Measurements from ENCODE around the gene DMGDH.

Gene DMGDH

DNA sequence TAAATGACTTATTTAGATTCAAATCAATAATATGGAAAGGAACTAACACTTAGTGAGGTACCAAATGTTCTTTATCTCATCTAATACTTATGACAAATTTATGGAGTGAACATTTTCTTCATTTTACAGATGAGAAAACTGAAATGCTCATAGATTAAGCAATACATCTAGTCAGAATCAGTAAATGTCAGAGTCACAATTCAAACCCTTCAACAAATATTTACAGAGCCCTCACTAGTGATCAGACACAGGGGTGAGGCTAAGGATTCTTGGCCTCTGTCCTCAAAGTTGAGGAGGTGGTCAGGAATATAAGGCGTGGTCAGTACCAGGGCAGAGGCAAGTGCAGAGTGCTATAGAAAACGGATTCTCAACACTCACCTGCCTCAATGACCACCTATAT is 54.8 kb downstream of the DMGDH start:
- H3K27ac ChIP-seq, result no peak overlapping the region
- TF ChIP-seq, protein P1, sequence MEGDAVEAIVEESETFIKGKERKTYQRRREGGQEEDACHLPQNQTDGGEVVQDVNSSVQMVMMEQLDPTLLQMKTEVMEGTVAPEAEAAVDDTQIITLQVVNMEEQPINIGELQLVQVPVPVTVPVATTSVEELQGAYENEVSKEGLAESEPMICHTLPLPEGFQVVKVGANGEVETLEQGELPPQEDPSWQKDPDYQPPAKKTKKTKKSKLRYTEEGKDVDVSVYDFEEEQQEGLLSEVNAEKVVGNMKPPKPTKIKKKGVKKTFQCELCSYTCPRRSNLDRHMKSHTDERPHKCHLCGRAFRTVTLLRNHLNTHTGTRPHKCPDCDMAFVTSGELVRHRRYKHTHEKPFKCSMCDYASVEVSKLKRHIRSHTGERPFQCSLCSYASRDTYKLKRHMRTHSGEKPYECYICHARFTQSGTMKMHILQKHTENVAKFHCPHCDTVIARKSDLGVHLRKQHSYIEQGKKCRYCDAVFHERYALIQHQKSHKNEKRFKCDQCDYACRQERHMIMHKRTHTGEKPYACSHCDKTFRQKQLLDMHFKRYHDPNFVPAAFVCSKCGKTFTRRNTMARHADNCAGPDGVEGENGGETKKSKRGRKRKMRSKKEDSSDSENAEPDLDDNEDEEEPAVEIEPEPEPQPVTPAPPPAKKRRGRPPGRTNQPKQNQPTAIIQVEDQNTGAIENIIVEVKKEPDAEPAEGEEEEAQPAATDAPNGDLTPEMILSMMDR (IDR thresholded peaks at IDR 0.05), result no peak
- no peak for TF ChIP-seq ZFX (IDR thresholded peaks at IDR 0.05; ENCODE audit: borderline replicate concordance)

DNA sequence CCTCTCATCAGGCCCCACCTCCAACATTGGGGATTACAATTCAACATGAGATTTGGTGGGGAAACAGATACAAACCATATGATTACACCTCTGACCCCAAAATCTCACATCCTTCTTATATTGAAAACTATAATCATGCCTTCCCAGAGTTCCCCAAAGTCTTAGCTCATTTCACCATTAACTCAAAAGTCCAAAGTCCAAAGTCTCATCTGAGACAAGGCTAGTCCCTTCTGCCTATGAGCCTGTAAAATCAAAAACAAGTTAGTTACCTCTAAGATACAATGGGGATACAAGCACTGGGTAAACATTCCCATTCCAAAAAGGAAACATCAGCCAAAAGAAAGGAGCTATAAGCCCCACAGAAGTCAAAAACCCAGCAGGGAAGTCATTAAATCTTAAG is 57.6 kb downstream of the DMGDH start:
- no peak for TF ChIP-seq ZFX (IDR thresholded peaks at IDR 0.05; ENCODE audit: borderline replicate concordance)
- TF ChIP-seq, protein P1 (IDR thresholded peaks at IDR 0.05), result no peak
- no peak overlapping the region for H3K27ac ChIP-seq

DNA sequence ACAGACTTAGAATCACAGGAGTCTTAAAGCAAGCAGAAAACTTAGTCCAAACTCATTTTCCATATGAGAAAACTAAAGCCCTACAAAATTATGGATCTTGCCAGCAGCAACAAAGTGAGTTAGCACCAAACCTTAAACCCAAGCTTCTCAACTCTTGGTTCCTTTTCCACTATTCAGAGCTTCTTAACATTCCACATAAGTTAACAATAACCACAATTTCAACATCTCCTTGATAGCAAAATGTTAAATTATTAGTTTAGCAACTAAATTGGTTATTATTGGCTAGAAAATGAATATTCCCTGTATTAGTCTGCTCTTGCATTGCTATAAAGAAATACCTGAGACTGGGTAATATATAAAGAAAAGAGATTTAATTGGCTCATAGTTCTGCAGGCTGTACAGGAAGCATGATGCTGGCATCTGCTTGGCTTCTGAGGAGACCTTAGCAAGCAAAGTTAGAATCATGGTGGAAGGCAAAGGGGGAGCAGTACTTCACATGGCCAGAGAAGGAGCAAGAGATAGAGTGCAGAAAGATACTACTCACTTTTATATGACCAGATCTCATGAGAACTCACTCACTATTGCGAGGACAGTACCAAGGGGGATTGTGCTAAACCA is 58.1 kb downstream of the DMGDH start:
- no peak for TF ChIP-seq ZFX (IDR thresholded peaks at IDR 0.05; ENCODE audit: borderline replicate concordance)
- TF ChIP-seq, protein P1 (IDR thresholded peaks at IDR 0.05), result no peak

DNA sequence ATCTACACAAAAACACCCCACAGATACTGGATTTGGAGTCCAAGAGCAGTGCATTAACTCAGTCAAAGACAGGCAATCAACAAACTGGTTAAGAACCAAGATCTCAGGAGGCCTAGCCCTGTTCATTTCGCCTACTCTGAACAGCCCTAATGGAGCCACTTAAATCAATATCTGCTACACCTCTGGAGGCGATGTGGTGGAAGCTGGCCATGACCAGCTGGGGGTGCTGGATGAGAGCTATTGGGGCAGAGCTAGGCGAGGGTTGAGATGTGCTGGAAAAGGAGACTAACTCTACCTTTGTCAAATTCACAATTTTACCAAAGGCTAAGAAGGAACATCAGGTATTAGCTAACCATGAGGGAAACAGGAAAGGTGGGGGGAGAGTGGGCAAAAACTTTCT is 61.1 kb downstream of the DMGDH start:
- no peak overlapping the region for H3K27ac ChIP-seq
- no peak for TF ChIP-seq ZFX (IDR thresholded peaks at IDR 0.05; ENCODE audit: borderline replicate concordance)
- TF ChIP-seq, protein P1 (IDR thresholded peaks at IDR 0.05), result no peak

More for the DNA sequence above, 58.1 kb downstream of the DMGDH start:
- H3K27ac ChIP-seq, result no peak overlapping the region

DNA sequence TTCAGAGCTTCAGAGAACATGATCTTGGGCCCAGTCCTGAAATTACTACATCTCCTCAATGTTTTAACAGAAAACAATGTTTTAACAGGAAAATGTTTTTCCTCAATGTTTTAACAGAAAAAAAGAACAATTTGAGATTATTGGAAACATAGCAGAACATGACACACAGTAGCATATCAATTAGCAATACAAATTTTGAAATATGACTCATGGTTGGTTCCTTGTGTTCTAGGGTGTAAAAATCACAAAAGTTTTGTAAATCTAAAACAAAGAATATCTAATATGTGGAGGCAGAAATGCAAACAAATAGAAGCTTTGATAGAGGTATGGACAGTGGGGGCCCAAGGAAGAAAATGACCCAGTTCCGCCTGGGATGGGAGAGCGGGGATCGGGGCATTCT is 61.6 kb downstream of the DMGDH start:
- TF ChIP-seq ZFX (IDR thresholded peaks at IDR 0.05; ENCODE audit: borderline replicate concordance), result no peak
- TF ChIP-seq, protein P1 (IDR thresholded peaks at IDR 0.05), result no peak
- no peak overlapping the region for H3K27ac ChIP-seq

DNA sequence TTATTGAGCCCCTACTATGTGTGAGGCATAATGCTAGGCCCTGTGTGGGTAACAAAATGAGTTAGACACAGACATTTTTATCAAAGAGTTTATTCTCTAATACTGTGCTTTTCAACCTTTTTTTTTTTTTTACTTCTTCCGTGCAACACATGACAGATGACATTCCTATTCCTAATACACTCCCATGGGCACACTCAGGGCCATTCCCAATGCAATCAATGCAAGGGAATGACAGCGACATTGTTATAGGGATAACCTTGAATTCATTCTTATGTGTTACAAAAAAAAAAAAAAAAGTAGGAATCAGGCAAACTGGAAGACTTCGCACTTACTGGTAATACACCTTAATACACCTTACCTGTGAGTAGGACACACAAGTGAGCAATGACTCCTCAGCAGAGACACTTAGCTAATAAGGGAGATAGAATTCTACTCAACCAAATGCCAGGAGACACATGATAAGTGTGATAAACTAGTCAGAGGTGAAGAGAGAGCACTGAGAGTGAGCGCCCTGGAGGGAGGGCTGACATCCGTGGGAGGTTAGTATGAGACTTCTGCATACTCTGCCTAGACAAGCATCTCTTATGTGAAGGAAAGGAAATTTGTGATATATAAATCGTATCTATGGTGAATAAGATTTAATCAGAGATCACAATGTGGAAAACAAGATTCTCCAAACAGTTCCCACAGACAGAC is 63.4 kb downstream of the DMGDH start:
- no peak overlapping the region for H3K27ac ChIP-seq
- TF ChIP-seq, protein P1 (IDR thresholded peaks at IDR 0.05), result no peak
- no peak for TF ChIP-seq ZFX (IDR thresholded peaks at IDR 0.05; ENCODE audit: borderline replicate concordance)

DNA sequence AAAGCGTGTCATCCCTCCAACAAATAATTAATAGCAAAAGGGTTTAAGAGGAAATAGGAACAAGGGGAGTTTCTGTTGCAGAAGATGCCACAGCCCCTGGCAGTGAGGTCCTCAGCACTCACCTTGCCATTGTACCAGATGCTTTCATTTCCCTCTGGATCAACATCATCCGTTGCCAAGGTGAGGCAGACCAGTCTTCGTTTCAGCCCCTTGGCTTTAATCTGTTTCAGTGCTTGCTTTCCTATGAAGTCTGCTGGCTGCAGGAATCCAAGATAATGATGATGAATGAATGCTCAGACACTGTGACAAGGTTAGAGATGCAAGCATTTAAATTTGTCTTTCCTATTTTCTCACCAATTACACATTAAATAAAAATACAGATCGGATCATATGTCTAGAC is 64.3 kb downstream of the DMGDH start:
- H3K27ac ChIP-seq, result no peak overlapping the region
- TF ChIP-seq, protein P1 (IDR thresholded peaks at IDR 0.05), result no peak
- no peak for TF ChIP-seq ZFX (IDR thresholded peaks at IDR 0.05; ENCODE audit: borderline replicate concordance)
